Measurements from ENCODE around the gene PHLDB1. TPM values are rescaled to one million over a fixed set of nuclear protein-coding genes. Genes with fewer than 3 reads are reported as not detected.
A peak's percentile ranks its signal among the peaks of the same experiment; 100 is the strongest.

Gene PHLDB1
- total and polyA plus RNA-seq, 2 of the 8 experiments (the other 6 are each of a cell fraction or from before 2014, with no cell fraction given), result 53.9 to 74.8 TPM

DNA sequence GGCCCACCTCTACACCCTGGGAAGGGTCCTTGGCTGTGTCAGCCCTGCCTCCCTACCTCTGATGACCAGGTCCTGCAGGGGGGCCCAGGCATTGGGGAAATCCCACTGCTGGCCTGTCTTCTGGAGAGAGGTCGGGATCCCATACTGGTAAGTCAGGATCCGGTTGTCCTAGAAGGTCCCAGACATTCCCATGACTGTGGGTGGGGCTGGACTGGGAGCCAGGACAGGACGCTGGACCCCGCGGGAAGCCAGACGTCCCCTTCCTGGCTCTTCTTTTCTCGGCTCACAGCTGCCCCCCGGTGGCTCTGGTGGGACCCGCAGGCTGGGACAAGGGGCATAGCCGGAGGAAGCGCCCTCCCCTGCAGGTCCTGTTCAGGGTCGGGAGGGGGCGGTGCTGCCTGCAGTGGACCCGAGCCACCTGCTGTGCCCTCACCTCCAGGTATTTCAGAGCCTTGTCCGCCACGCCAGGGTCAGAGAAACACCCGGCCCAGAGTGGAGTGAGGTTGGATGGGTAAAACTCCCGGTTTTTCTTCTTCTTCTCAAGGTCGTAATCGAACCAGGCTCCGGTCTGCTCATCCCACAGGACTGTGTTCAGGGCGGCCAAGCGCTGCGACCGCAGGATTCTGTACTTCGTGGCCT lies 52.0 kb downstream of the PHLDB1 start (continued):
- TF ChIP-seq, protein P1, sequence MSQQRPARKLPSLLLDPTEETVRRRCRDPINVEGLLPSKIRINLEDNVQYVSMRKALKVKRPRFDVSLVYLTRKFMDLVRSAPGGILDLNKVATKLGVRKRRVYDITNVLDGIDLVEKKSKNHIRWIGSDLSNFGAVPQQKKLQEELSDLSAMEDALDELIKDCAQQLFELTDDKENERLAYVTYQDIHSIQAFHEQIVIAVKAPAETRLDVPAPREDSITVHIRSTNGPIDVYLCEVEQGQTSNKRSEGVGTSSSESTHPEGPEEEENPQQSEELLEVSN (IDR thresholded peaks at IDR 0.05), result no peak
- TF ChIP-seq CREB1 (IDR thresholded peaks at IDR 0.05), result peak; percentile 42; the same call in 1 of the 2 replicates
- no peak for TF ChIP-seq BRCA1 (IDR thresholded peaks at IDR 0.05; ENCODE audit: low read depth, low read length)
- no peak for TF ChIP-seq GABPA (IDR thresholded peaks at IDR 0.05; ENCODE audit: borderline replicate concordance, insufficient read depth, low read length)
- no peak for TF ChIP-seq EGR1 (IDR thresholded peaks at IDR 0.05; ENCODE audit: borderline replicate concordance, low read depth, low read length)
- no peak for TF ChIP-seq KDM4A (IDR thresholded peaks at IDR 0.05; ENCODE audit: low read depth, low read length, severe bottlenecking)
- TF ChIP-seq, protein P2, sequence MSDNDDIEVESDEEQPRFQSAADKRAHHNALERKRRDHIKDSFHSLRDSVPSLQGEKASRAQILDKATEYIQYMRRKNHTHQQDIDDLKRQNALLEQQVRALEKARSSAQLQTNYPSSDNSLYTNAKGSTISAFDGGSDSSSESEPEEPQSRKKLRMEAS (IDR thresholded peaks at IDR 0.05), result no peak
- no peak for TF ChIP-seq SP2 (IDR thresholded peaks at IDR 0.05; ENCODE audit: low read length)
- 0 out of 2 replicates have a peak, but pooled peaks have one; percentile 13 for TF ChIP-seq CHD2 (IDR thresholded peaks at IDR 0.05; ENCODE audit: low read length)
- TF ChIP-seq TEAD4 (IDR thresholded peaks at IDR 0.05; ENCODE audit: low read depth, low read length), result peak; percentile 71
- TF ChIP-seq SRF (IDR thresholded peaks at IDR 0.05; ENCODE audit: low read depth, low read length), result no peak
- peak; percentile 60; the same call in 1 of the 2 replicates for TF ChIP-seq SP1 (IDR thresholded peaks at IDR 0.05; ENCODE audit: low read depth, low read length)
- TF ChIP-seq BACH1 (IDR thresholded peaks at IDR 0.05; ENCODE audit: low read length), result peak; percentile 47; the same call in 1 of the 2 replicates
- peak; percentile 23 for TF ChIP-seq CTBP2 (IDR thresholded peaks at IDR 0.05; ENCODE audit: borderline replicate concordance, insufficient read depth, insufficient read length, low read length)
- no peak for TF ChIP-seq JUN (IDR thresholded peaks at IDR 0.05; ENCODE audit: low read depth, low read length)
- peak; percentile 26 to 30; a peak in 1 of 4 replicates for TF ChIP-seq HDAC2 (IDR thresholded peaks at IDR 0.05; ENCODE audit: borderline replicate concordance in 1 of 2, low read depth in 2 of 2, low read length in 2 of 2)
- no peak for TF ChIP-seq POU5F1 (IDR thresholded peaks at IDR 0.05; ENCODE audit: low read depth, low read length)
- peak; percentile 72 for TF ChIP-seq POLR2AphosphoS5 (IDR thresholded peaks at IDR 0.05; ENCODE audit: low read depth, low read length)
- no peak for TF ChIP-seq PHF8 (conservative IDR thresholded peaks at IDR 0.05; ENCODE audit: low read depth, low read length)
- no peak for TF ChIP-seq RFX5 (IDR thresholded peaks at IDR 0.05; ENCODE audit: borderline replicate concordance, low read depth, low read length)
- no peak for TF ChIP-seq RNF2 (IDR thresholded peaks at IDR 0.05; ENCODE audit: borderline replicate concordance, low read depth, low read length, missing control alignments, poor library complexity, severe bottlenecking)
- 0 out of 2 replicates have a peak, but pooled peaks have one; percentile 29 for TF ChIP-seq TAF1 (IDR thresholded peaks at IDR 0.05; ENCODE audit: low read depth, low read length)
- TF ChIP-seq, protein P3, sequence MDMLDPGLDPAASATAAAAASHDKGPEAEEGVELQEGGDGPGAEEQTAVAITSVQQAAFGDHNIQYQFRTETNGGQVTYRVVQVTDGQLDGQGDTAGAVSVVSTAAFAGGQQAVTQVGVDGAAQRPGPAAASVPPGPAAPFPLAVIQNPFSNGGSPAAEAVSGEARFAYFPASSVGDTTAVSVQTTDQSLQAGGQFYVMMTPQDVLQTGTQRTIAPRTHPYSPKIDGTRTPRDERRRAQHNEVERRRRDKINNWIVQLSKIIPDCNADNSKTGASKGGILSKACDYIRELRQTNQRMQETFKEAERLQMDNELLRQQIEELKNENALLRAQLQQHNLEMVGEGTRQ (IDR thresholded peaks at IDR 0.05; ENCODE audit: low read length), result no peak

All from H1 (cell line).